Measurements from ENCODE around the gene DIAPH2.

DIAPH2 gene

DNA sequence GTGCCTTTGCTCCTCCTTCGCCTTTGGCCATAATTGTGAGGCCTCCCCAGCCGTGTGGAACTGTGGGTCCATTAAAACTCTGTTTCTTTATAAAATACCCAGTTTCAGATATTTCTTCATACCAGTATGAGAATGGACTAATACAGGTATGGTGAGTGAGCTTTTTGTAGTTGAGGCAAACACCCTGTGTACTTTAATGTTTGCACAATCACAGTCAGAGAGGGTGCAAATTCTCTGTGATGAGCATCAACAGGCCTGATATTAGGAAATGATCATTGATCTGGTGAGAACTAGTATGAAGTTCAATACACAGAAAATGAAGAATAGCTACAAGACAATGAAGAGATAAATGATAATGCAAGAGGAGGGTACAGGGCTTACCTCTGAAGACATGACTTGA is 943.7 kb downstream of the DIAPH2 start:
- DNase-seq (ENCODE audit: low read depth), result no peak
- TF ChIP-seq, protein P1, sequence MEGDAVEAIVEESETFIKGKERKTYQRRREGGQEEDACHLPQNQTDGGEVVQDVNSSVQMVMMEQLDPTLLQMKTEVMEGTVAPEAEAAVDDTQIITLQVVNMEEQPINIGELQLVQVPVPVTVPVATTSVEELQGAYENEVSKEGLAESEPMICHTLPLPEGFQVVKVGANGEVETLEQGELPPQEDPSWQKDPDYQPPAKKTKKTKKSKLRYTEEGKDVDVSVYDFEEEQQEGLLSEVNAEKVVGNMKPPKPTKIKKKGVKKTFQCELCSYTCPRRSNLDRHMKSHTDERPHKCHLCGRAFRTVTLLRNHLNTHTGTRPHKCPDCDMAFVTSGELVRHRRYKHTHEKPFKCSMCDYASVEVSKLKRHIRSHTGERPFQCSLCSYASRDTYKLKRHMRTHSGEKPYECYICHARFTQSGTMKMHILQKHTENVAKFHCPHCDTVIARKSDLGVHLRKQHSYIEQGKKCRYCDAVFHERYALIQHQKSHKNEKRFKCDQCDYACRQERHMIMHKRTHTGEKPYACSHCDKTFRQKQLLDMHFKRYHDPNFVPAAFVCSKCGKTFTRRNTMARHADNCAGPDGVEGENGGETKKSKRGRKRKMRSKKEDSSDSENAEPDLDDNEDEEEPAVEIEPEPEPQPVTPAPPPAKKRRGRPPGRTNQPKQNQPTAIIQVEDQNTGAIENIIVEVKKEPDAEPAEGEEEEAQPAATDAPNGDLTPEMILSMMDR (conservative IDR thresholded peaks at IDR 0.05; ENCODE audit: low read depth, low read length), result no peak
- no peak overlapping the region for H3K4me3 ChIP-seq (ENCODE audit: low read length)

DNA sequence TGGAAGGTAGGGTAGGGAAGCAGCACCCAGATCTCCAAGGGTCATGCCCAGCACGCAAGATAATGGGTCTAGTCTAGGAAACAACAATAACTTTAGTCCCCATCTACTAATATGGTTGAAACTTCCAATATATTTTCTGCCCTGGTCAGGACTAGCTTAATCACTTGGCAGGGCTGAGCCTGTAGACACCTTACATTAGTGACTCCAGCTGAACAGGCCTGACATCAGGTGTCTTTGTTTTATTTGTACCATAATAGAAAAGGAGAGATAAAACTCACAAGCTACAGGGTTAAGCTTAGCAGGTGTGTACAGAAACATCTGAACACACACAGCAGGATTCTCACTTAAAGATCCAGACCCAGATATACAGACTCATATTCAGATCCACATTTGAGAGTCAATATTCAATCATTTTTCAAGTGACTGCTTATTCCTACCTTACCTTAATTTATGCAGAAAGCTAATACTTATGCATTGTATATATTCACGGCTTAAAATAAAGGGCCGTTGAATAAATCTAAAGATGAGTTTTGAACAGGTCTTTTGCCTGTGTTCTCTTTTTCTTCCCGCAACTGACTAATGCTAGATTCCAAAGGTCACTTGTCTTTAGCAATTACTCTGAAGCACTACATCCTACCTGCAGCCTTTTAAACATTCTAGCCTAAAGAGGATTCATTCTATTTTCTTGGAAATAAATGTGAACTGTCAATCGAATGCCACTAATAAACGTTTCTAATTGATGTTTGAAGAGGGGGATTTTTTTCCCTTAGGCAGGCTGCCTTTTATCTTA is 944.4 kb downstream of the DIAPH2 start:
- TF ChIP-seq, protein P1 (conservative IDR thresholded peaks at IDR 0.05; ENCODE audit: low read depth, low read length), result no peak
- no peak for DNase-seq (ENCODE audit: low read depth)
- H3K4me3 ChIP-seq (ENCODE audit: low read length), result no peak overlapping the region

DNA sequence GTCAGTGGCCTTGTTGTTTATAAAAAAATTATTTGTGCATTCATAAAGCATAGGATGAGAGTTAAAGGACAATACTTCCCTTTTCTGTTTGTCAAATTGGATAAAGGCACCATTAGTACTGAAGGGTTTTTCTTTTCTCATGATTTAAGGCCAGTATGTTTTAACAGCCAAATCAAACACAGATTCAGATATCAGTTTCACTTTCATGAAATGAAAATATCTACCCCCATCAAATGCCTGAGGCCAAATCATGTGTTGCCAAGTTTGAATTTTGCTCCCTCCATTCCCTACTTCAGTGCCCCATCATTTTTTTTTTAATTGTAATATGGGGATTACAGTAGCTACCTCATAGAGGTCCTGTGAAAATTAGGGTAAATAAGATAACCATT is 944.9 kb downstream of the DIAPH2 start:
- no peak for DNase-seq (ENCODE audit: low read depth)
- H3K4me3 ChIP-seq (ENCODE audit: low read length), result no peak overlapping the region
- TF ChIP-seq, protein P1 (conservative IDR thresholded peaks at IDR 0.05; ENCODE audit: low read depth, low read length), result no peak

DNA sequence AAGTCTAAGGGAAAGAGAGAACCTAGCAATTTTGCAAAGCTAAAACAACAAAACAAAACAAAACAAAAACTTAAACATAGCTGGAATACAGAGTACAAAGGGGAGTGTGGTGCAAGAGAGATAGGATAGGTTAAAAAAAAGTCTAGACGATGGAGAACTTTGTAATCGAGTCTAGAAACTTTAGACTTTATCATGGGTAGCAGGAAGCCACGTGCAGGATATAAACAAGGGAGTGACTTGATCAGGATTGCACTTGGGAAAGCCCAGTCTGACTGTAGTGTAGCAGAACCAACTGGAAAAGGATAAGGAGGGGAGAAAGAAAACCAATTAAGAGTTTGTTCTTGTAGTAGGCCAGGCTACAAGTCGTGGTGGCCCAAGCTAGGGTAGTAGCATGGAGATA is 949.2 kb downstream of the DIAPH2 start:
- DNase-seq (ENCODE audit: low read depth), result no peak
- H3K4me3 ChIP-seq (ENCODE audit: low read length), result no peak overlapping the region
- TF ChIP-seq, protein P1 (conservative IDR thresholded peaks at IDR 0.05; ENCODE audit: low read depth, low read length), result no peak

DNA sequence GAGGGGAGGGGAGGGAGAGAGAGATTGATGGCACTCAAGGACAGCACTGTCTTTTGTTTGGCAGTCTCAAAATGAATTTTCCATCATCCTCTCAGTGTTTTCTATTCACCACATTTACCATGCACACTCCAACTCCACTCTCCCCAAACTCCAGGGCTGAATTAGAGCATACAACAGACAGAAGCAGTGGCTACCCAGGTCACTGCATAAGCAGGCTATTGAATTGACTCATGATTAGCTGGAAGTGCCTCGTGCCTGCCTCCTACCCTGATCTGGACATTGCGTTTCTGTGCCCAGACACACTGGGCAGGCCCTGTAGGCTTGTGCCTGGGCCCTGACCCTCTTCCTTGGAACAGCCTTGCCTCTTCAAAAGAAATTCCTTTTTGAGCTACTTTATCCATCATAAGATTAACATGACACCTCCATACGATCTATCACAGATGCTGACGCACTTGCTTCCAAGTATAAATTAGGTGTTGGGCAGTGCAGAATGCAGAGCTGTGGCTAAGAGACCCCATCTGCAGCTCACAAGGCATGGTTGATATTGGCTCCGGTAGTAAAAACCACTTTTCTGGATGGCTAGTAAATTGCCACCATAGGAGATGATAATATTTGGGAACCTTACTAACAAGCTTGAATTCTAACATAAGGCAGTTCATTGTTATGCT is 952.0 kb downstream of the DIAPH2 start:
- TF ChIP-seq, protein P1 (conservative IDR thresholded peaks at IDR 0.05; ENCODE audit: low read depth, low read length), result no peak
- H3K4me3 ChIP-seq (ENCODE audit: low read length), result no peak overlapping the region
- no peak for DNase-seq (ENCODE audit: low read depth)

DNA sequence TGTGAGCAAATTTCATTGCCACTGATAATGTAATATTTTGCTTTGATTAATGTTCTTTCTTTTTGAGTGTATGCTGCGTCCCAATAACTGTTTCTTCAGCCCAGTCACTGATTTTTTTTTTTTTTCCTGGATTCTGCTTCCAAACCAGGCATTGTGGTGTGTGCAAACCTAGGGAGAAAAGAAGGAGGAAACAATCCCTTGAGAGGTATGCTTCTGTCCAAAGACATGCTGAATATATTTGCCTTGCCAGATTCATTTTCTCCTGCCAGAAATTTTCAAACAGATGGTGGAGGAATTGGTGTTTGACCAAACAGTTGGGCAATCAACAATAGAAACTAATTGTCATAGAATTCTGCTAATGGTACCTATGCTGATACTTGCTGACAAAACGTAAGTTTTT is 952.6 kb downstream of the DIAPH2 start:
- H3K4me3 ChIP-seq (ENCODE audit: low read length), result no peak overlapping the region
- TF ChIP-seq, protein P1 (conservative IDR thresholded peaks at IDR 0.05; ENCODE audit: low read depth, low read length), result no peak
- no peak for DNase-seq (ENCODE audit: low read depth)

DNA sequence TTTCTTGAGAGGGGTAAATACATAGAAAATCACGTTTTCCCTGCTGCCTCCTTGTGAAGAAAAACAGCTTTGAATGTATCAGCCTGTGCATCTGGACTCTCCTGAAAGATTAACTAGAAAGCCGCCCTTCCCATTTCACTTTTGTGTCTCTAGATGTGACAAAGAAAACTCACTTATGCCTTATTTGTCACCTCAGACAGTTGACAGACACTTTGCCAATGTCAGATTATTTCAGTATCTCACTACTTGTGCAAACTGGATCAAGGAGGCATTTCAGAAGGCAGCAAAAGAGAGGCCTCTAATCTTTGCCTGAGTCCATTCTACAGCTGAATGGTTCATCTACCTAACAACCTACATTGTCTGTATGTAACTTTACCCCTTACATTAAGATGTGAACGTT is 954.0 kb downstream of the DIAPH2 start:
- TF ChIP-seq, protein P1 (conservative IDR thresholded peaks at IDR 0.05; ENCODE audit: low read depth, low read length), result no peak
- H3K4me3 ChIP-seq (ENCODE audit: low read length), result no peak overlapping the region
- no peak for DNase-seq (ENCODE audit: low read depth)

Data from retinal pigment epithelial cell (primary cell).